ENCODE data around the gene ATP8B1.
"Not testable (repeated sequence)": the region's sequence is repeated elsewhere in the genome, so short reads cannot be mapped to it uniquely, and the experiment has no call there.

The ATP8B1 gene

GRCh38 chr18:57719211-57719935 is 83.7 kb downstream of the ATP8B1 start:
- not testable (repeated sequence) for DNase-seq (ENCODE audit: low spot score)

GRCh38 chr18:57716549-57716948 is 86.6 kb downstream of the ATP8B1 start:
- no peak for DNase-seq (ENCODE audit: low spot score)

- DNase-seq (ENCODE audit: low spot score): no peak
Measured at GRCh38 chr18:57715671-57716070, 87.4 kb downstream of the ATP8B1 start.

- no peak for DNase-seq (ENCODE audit: low spot score)
Measured at GRCh38 chr18:57715073-57715472, 88.0 kb downstream of the ATP8B1 start.

GRCh38 chr18:57710226-57710625 is 92.9 kb downstream of the ATP8B1 start:
- DNase-seq (ENCODE audit: low spot score): no peak

- no peak for DNase-seq (ENCODE audit: low spot score)
Measured at GRCh38 chr18:57709335-57709734, 93.8 kb downstream of the ATP8B1 start.

- DNase-seq (ENCODE audit: low spot score): no peak
Measured at GRCh38 chr18:57708288-57708687, 94.8 kb downstream of the ATP8B1 start.

- no peak for DNase-seq (ENCODE audit: low spot score)
Measured at GRCh38 chr18:57705832-57706595, 97.1 kb downstream of the ATP8B1 start.

GRCh38 chr18:57705011-57705410 is 98.1 kb downstream of the ATP8B1 start:
- DNase-seq (ENCODE audit: low spot score): no peak

GRCh38 chr18:57698571-57699276 is 104.4 kb downstream of the ATP8B1 start:
- no peak for DNase-seq (ENCODE audit: low spot score)

- no peak for DNase-seq (ENCODE audit: low spot score)
Measured at GRCh38 chr18:57697426-57697825, 105.7 kb downstream of the ATP8B1 start.

- DNase-seq (ENCODE audit: low spot score): no peak
Measured at GRCh38 chr18:57696271-57696670, 106.8 kb downstream of the ATP8B1 start.

- DNase-seq (ENCODE audit: low spot score): no peak
Measured at GRCh38 chr18:57691363-57691762, 111.8 kb downstream of the ATP8B1 start.

GRCh38 chr18:57687970-57688369 is 115.1 kb downstream of the ATP8B1 start:
- DNase-seq (ENCODE audit: low spot score): no peak

GRCh38 chr18:57683470-57683869 is 119.6 kb downstream of the ATP8B1 start:
- no peak for DNase-seq (ENCODE audit: low spot score)

GRCh38 chr18:57677262-57678211 is 125.6 kb downstream of the ATP8B1 start:
- DNase-seq (ENCODE audit: low spot score): no peak

GRCh38 chr18:57674891-57675290 is 128.2 kb downstream of the ATP8B1 start:
- DNase-seq (ENCODE audit: low spot score): no peak

- no peak for DNase-seq (ENCODE audit: low spot score)
Measured at GRCh38 chr18:57670046-57670445, 133.1 kb downstream of the ATP8B1 start.

- no peak for DNase-seq (ENCODE audit: low spot score)
Measured at GRCh38 chr18:57668021-57668420, 135.1 kb downstream of the ATP8B1 start.

- DNase-seq (ENCODE audit: low spot score): no peak
Measured at GRCh38 chr18:57666818-57667497, 136.2 kb downstream of the ATP8B1 start.

GRCh38 chr18:57664568-57665165 is 138.4 kb downstream of the ATP8B1 start:
- DNase-seq (ENCODE audit: low spot score): no peak

Data from HuH-7 (cell line).